Lung microvascular endothelial cell (primary cell): ENCODE measurements around the gene ADGRB3. TPM values are rescaled to one million over a fixed set of nuclear protein-coding genes. Genes with fewer than 3 reads are reported as not detected.
"Not testable (repeated sequence)": the region's sequence is repeated elsewhere in the genome, so short reads cannot be mapped to it uniquely, and the experiment has no call there.

Experiments used
- DNase-seq, 2 donors: peaks; one replicate each; pipeline versions ENCODE4 v3.0.0 to v3.0.0-alpha.2; 2010; ENCODE audit warnings: low read depth in 2 of 2
- total RNA-seq: library from RNA; depleted of rRNA; stranded (reverse); fragments of >200 nt; gene quantifications from 2 replicates; pipeline ENCODE4 v1.2.1, GENCODE V29; 2014

The ADGRB3 gene
- total RNA-seq, 1 donor from 2014 or later = not detected

DNA sequence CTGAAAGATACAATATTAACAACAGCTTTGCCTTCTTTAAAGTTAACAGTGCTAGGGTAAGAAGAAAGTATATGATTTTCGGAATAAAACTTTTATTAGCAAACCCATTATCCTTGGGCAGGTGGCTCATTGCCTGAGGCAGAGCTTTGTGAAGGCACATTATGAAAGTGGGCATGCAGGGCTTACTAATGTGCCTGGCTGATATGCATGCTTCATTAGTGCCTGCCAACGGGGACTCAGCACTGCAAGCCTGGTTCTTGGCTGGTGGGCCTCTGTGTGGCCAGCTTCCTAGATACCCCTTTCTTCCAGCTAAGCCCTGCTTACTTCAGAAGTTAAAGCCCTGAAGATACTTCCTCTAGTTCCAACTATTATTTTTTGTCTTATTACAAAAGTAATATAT, 481.6 kb downstream of the ADGRB3 start:
- DNase-seq = no peak

DNA sequence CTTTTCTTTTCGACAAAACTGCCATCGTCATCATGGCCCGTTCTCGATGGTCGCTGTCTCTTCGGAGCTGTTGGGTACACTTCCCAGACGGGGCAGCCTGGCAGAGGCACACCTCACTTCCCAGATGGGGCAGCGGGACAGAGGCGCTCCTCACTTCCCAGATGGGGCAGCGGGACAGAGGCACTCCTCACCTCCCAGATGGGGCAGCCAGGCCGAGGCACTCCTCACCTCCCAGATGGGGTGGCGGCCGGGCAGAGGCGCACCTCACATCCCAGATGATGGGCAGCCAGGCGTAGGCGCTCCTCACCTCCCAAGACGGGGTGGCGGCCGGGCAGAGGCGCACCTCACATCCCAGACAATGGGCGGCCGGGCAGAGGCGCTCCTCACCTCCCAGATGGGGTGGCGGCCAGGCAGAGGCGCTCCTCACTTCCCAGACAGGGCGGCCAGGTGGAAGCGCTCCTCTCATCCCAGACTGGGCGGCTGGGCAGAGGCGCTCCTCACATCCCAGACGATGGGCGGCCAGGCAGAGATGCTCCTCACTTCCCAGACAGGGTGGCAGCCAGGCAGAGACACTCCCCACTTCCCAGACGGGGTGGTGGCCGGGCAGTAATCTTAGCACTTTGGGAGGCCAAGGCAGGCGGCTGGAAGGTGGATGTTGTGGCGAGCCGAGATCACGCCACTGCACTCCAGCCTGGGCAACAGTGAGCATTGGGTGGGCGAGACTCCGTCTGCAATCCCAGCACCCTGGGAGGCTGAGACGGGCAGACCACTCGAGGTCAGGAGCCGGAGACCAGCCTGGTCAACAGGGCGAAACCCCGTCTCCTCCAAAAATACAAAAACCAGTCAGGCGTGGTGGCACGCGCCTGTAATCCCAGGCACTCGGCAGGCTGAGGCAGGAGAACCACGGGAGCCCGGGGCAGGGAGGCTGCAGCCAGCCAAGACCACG, 486.7 kb downstream of the ADGRB3 start:
- DNase-seq = not testable (repeated sequence)

DNA sequence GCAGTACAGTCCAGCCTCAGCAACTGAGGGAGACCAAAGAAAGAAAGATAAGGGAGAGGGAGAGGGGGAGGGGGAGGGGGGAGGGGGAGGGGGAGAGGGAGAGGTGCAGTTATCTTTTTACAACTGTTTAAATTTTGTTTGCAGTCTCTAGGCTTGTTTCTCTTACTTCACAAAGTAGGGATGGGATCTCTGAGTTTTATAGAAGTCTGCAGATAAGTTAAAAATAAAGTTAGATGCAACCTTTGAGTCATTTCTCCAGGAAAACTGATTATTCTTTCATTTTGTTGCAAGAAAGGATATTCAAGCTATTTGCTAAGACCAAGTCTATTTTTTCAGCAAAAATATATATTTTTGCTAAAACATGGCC, 487.3 kb downstream of the ADGRB3 start:
- no peak for DNase-seq

DNA sequence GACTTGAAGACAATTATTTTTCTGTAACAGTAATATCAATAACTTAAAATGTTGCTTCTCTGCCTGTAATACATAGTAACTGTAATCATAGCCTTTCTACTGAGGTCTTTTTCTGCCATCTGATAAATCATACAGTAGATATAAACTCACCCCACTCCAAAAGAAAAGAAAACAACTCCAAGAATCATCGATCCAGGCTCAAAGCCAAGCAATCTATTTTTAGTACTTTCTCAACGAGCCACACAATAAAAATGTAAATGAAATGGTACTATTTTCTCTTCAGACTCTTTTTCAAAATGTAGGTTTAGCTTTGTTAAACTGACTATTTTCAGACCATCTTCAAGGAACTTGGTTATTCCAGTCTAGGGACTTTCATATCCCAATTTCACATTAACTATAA, 493.3 kb downstream of the ADGRB3 start:
- DNase-seq = no peak

DNA sequence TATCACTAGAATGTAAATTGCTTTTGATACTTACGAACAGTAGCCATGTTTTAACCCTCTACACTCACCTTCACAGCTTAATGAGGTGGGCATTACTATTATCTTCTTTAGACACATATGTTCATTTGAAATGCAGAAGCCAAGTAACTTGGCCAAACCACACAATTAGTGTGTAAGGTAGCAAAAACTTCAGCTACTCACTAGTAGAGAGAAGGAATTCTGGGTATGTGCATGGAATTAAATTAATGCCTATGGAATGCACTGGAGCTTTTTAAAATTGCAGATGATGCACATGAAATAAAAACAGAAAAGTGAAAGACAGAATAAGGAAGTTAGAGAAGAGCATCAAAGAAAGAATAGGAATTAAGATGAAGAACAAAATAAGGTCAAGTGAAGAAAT, 494.0 kb downstream of the ADGRB3 start:
- no peak for DNase-seq

DNA sequence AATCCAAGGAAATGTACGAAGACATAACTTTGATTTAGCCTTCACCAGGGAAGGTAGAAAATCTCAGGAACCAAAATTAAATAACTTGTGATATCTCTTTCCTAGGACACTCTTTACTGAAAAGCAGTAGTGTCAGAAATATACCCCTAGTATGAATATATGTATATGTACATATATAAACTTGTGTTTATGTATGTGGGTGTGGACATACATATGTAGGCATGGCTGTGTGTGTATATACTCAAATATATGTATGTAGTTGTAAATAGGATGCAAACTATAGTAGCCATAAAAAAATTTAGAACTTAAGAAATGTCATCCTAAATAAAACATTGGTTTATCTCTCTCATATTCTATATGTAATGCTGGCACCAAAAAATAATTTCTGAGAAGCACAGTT, 500.8 kb downstream of the ADGRB3 start:
- no peak for DNase-seq

DNA sequence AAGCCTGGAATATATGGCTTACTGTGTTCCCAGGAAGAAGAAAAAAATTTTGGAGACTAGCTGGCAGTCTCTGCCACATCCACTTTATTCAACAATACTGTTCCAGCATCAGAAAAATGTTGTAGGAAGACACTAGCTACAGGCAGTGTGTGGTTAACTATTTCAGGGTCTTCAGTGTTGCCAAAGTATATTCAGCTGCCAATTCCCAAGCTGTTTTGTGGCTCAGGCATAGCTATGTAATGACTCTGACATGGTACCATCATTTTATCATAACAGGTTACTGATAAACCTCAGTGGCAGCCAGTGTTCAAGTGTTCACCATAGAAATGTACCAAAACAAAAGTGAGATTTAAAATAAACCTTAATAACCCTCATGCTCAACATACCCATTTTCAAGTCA, 503.1 kb downstream of the ADGRB3 start:
- DNase-seq = no peak

DNA sequence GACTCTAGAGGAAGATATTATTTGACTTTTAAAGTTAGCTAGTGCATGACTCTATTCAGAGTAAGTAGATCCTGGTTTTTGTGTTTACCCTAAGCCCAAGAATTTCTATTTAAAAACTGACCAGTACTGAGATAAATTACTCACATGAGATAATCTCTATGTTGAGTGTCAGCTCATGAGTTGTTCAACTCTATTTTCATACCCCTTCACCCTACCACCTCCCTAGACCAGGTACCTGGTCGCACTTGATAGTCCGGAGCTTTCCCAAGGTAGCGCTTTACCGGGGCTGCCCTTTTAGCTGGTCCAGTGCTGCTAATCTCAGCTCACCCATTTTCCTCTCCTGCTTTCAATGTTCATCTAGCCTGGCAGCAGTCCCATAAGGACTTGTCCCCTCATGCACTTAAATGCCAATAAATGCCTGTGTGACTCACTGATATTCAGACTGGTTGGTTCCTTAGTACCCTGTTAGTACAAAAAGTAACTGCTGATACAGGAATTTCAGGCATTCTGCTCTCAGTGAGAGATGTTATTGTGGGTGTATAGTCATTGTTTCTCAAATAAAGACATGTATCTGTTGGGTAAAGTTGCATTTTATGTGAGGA, 503.9 kb downstream of the ADGRB3 start:
- no peak for DNase-seq

DNA sequence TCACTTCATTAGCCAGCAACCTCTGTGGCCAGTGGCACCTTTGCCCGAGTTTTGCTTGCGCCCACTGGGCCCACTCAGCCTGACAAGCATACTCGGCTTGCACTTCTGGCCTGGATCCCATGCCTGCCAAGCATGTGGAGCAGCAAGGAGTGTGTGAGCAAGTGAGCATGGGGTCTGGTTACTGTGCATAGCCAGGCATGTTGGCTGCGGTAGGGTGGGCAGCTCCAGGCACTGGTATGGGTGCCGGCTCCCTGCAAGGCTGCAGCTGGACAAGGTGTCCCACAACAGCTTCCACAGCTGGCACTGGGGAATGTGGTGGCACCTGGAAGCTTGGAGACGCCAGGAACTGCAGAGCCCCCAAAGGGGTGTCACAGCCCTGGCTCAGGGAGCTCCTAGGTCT, 510.0 kb downstream of the ADGRB3 start:
- no peak for DNase-seq

DNA sequence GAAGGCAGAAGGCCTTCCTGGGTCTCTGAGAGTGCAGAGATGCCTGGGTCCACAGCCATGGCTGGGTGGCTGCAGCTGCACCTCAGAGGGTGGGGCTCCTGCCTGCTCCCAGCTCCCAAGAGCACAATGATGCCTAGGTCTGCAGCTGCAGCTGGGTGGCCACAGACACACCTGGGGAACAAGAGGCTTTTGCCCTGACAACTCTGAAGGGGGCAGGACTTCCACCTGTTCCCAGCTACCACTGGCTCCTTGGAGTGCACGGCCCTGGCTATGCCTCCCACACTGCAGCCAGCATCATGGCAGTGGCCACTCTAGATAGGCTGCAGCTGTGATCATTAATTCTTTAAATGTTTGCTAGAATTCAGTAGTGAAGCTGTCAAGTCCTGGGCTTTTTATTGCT, 511.3 kb downstream of the ADGRB3 start:
- DNase-seq = no peak

DNA sequence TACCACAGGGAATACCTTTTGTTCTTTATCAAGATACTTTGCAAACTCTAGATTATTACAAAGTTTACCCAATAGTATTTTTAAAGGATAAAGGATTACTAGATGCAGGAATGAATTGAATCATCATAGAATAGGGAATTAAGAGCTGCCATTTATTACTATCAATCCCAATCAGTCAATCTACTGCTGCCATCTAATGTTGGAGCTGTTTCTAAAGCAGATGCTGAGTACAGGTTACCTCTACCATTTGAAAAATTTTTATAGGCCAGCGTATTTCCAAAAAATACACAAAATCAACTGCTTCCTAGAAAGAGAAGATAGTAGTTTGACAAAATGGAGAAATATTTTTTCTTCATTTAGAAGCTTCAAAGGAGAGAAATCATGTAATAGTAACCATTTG, 520.4 kb downstream of the ADGRB3 start:
- no peak for DNase-seq

DNA sequence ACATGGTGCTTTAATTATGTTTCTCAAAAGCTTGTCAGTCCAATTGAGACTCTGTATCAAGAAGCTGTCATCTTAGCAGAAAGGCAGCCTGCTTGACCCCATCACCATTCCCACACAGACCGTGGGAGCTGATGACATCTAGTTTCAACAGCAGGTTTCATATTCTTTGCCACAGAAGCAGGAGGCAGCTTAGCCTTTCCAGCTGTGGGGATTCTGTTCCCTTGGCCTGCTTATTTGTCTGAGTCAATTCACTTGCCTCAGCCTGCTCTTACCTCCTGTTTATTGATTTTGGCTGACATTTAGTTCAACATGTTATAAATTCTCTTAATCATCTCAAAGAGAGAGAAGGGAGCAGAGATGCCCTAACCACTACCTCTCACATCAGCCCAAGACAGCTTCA, 527.7 kb downstream of the ADGRB3 start:
- DNase-seq = no peak

DNA sequence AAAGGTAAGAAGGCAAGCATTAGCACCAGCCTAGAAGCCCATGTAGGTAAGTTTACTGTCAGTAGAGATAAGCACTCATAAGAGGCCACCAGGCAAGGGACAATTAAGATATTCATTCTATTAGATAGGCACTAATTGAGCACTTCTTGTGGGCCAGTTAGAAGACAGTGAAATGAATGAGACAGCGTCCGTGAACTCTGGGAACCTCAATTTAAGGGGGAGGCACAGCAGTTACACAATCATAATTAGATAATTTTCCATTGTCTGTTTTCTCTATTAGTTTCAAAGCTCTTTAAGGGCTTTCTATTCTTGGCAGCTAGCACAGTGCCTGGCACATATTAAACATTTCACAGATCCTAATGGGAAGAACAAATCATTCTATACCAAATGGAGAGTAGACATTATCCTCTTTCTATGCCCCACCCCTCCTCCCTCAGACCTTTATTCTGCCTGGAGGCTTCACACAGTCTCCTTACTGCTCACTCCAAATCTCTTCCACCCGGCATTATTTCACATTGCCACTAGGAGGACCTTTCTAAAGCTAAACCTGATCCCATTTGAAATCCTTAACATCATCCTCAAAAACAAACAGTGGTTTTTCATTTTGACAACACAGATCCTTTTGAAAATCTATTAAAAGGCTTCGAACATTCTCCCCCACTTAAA, 529.6 kb downstream of the ADGRB3 start:
- no peak for DNase-seq

DNA sequence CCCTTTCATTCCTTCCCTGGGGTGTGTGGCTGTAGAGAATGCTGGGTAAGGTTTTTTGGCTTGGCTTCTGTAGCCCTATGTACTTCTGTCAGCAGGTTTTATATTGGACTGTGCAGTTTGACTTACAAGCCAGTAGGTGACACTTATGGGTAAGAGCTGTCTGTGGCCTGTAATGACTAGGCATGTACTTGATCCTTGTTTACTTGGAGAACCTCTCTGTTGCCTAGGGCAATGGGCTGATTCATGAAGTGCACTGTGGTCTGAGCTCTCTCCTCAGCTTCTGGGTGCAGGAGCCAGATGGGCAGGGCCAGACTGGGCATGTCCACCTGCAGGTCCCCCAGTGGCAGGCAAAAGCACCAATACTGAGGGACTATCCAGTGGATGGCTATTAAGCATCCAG, 544.6 kb downstream of the ADGRB3 start:
- DNase-seq = no peak

DNA sequence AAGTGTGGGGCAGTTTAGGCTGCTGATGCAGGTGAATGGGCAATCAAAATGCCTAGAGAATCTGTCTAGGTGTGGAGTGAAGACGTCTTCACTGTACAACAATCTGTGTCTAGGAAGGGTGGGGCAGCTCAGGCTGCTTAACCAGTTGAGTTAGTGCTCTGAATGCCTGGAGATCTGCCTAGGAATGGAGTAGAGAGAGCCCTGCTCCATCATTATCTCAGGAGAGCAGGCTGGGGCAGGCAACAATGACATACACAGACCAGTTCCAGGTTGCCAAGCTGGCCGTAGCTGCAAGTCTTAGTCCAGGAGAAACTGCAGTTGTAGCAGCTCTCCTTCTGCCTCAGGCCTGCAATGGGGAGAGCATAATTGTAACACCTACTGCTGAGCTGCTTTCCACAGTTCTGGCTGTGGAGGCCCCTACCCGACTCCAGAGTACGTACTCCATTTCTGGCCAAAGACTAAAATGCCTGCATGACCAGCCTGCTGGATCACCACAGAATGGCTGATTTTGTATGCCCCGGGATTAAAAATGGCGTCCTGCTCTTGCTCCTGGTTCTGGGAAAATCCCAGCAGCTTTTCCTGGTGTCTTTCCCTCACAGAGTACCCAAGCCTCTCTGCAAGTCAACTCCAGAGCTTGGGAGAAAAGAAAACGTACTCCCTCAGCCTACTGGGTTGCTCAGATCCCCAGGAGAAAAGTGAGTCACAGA, 545.4 kb downstream of the ADGRB3 start:
- DNase-seq = no peak

DNA sequence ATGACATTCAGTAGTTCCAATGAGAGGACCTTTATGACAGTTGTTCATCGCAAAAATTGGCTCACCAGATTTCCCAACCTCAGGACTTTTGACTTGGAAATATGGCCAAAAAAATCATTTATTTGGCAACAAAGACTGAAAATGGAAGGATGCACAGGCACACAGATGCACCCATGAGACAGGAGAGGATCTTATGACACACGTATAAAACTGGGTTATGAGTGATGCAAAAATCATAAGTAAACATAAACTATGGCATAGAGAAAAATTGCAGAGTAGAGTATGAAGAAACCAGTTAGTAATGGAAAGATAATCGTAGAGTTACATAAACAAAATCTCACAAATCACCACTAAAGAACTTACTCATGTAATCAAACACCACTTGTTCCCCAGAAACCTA, 546.9 kb downstream of the ADGRB3 start:
- no peak for DNase-seq

DNA sequence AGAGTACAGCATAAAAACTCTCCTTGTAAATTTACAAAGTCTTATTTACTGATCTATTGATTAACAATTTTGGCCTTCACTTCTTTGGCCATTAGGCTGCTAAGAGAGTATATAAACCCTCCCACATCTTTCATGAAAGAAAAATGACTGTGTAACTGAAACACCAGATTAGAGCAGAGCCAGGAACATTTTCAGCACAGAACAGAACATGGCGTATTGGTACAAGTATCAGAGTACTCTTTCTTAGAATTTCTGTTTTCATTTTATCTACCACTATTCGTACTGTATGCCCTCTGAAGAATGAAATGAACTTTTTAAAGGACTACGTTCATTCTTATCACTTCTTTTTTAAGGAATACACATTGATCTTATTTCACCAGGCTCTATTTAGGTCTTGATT, 550.2 kb downstream of the ADGRB3 start:
- DNase-seq = no peak

DNA sequence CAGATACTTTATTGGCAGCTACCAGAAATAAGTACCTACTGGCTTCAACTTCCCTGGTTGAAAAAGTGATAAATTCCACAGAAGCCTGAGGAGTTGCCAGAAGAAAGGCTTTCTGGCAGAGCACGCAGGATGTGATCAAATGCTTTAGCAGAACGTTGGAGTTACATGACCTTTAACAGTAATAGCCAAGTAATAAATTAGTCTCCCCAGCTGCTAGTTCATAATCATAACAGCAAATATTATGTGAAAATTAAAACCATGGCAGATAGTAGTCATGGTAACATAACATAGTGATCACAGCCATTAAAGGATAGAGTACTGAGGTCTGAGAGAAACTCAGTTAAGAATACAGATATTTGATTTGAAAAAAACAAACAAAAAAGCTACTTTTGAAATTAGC, 567.7 kb downstream of the ADGRB3 start:
- DNase-seq = no peak

DNA sequence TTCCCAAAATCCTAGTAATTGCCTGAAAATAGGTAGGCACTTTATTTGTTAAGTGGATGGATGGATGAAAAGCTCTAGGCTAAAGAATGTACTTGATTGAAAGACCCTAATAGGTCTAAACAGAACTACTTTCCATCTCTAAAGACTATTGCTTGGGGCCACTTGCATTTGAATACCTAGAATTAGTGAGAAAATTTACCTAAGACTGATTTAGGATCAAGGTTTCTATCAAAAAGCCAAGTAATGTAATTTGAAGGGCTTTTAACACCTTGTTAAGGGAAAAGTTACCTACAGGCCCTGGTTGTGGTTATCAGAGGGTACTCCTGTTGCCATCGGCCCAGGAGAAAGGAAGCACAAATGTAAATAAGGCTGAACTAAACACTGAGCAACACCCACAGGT, 581.0 kb downstream of the ADGRB3 start:
- no peak for DNase-seq

DNA sequence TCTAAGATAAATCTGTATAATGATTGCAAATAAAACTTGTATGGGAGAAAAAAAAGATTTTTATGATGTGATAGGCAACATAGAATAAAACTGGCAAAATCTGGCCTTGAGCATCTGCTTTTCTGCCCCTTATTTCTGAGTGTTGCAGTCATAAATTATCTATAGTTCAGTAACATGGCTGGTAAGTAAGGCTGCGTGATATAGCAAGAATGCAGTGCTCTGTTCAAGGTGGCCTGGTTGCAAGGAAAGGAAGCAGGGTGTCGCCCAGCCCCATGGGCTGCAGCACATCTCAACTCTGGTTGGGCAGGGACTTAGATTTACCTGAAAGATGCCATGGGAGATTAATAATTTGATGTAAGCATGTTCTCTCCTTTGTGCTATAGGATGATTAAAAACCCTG, 582.3 kb downstream of the ADGRB3 start:
- no peak for DNase-seq

DNA sequence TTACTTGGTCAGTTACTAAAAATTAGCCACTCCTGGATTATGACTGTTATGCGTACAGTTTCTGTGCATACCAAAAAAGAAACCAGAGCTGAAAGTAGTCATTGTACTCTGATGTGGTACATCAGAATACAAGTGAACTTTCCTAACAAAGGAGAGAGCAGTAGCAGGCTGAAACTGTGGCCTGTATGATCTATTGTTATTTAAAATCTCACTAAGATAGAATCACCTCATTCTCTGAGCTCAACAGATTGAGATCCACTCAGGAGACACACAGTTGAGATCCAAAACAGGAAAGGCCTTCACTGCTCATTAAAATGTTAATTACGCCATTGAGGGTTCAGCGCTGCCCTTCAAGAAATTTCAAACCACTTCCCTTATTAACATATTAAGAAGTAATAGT, 585.3 kb downstream of the ADGRB3 start:
- DNase-seq = no peak

DNA sequence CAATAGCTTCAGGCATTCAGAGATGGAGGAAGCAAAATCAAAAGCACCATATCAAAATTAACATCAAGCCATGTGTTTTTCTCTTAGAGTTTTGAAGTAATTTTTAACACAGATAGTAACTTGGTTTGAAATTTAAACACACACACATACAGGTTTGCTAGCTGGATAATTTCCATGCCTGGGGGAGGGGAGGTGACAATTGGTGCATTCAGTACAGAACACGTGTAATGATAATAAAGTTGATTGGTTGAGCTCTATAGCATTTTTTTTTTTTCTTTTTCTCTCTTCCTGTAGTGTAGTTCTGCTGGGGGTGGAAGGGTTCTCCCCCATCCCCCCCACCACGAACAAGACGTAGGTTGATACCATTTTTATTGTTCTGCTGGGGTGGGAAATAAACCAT, 596.9 kb downstream of the ADGRB3 start:
- DNase-seq = no peak
